GM19467 (cell line): ENCODE measurements around the gene COX7A2L.

Experiments used
- ATAC-seq: cut with Tn5 transposase; IDR thresholded peaks from one replicate; pipeline ENCODE4 v1.9.1; 2021; ENCODE audit warnings: mild to moderate bottlenecking, moderate library complexity; ENCODE audit not compliant: unreplicated experiment

COX7A2L gene

DNA sequence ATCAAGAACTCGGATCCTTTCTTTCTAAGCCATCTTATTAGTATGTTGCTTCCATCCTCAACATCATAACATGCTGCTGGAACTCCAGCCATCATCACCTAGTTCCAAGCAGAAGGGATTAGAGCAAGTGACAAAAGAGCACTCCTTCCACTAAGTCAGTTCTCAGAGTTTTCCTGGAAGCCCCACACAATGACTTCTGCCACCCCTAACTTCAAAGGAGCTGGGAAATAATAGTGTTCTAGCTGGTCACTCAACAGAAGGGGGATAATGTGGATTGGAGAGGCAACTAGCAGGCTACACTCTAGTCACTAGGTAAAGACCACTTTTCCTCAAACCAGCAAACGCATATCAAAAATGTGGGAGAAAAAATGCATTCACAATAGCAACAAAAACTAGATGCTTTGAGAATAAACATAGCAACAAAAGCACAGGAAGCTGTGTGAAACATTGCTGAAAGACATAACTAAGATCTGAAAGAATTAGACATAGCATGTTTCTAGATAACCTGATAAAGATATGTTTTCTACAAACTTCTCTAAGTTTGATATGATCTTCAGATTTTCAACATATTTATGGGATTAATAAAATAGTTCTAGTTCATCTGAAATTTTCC lies 39.5 kb downstream of the COX7A2L start:
- no peak for ATAC-seq

DNA sequence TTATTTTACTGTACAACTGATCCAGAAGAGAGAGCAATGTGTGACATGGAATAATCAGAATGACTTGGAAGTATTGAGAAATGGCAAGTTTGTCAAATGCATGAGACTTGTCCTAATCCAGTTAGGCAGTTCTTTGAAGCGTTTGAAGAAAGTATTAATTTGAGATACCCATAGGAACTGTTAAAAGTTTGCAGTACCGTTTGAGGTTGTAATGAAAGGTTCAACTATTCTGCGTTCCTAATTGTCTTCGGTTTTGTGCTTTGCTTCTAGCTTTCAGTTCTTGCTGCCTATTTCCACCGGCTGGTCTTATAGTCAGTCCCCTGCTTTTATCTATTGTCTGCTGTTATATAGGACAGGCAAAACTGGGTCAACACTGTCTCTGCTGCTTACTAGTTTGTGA lies 41.8 kb downstream of the COX7A2L start:
- no peak for ATAC-seq

GRCh38 chr2:42317945-42318344 lies 43.1 kb downstream of the COX7A2L start:
- ATAC-seq: no peak

- no peak for ATAC-seq
These were observed 43.5 kb downstream of the COX7A2L start for GRCh38 chr2:42317486-42317885.

GRCh38 chr2:42316910-42317309 lies 44.1 kb downstream of the COX7A2L start:
- no peak for ATAC-seq

DNA sequence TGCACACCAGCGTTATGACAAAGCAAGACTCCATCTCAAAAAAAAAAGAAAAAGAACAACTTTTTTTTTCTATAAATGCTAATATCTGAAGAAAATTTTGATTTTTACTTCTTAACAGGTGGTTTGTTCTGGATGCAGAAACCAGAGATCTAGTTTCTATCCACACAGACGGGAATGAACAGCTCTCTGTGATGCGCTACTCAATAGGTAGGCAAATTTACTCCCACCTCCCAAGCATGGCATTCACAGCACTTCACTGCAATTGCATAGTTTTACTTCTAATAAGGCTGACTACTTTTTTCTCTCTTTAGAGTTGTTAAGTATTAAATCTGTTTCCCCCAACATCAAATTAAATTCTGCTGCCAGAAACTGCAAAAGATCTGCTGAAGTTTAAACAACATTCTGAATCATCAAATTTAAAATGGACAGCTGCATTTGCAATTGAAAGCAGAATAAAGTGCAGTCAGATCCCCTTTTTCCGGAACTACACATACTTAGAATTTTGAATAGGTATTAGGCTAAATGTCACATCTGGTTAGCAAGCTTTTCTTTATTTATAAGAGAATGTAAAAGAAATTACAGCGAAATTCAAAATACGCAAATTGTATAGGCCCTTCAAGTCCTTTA lies 45.1 kb downstream of the COX7A2L start:
- no peak for ATAC-seq

- no peak for ATAC-seq
These were observed 46.0 kb downstream of the COX7A2L start for GRCh38 chr2:42314892-42315468.

GRCh38 chr2:42312106-42312505 lies 48.9 kb downstream of the COX7A2L start:
- no peak for ATAC-seq

GRCh38 chr2:42310007-42310515 lies 51.0 kb downstream of the COX7A2L start:
- ATAC-seq: no peak

GRCh38 chr2:42309366-42309765 lies 51.7 kb downstream of the COX7A2L start:
- ATAC-seq: no peak

GRCh38 chr2:42307180-42307579 lies 53.8 kb downstream of the COX7A2L start:
- ATAC-seq: no peak

GRCh38 chr2:42304059-42304713 lies 56.8 kb downstream of the COX7A2L start:
- no peak for ATAC-seq

GRCh38 chr2:42303252-42303651 lies 57.8 kb downstream of the COX7A2L start:
- ATAC-seq: no peak

- ATAC-seq: no peak
These were observed 60.5 kb downstream of the COX7A2L start for GRCh38 chr2:42300527-42300926.
